Left lobe of liver (tissue), 2 donors: ENCODE measurements around the gene FGD4. TPM values are rescaled to one million over a fixed set of nuclear protein-coding genes. Genes with fewer than 3 reads are reported as not detected.

Source experiments
- ATAC-seq: fragments of 200-7000 bp; cut with Tn5 transposase; one replicate; pipeline ENCODE4 v1.9.1; 2020; ENCODE audit warnings: mild to moderate bottlenecking, moderate library complexity
- DNase-seq: peaks from one replicate; pipeline ENCODE4 v3.0.0-alpha.2; 2020; ENCODE audit warnings: low spot score
- total RNA-seq: library from RNA; stranded (reverse); gene quantifications from one replicate; pipeline ENCODE4 v1.2.1, GENCODE V29; 2021
- donor health status: DM: no; HTN: no; CAD: no; lungs with moderate emphysema.
- donor health status: DM: no; HTN: yes; CAD: no.

FGD4 gene
- total RNA-seq: 21.6 TPM

GRCh38 chr12:32399370-32400113 is at the start of gene FGD4:
Gene FGD4 (plus strand): TSS chr12:32399558.
- ATAC-seq (peak; percentile 93), DNase-seq (peak; percentile 97)

GRCh38 chr12:32353540-32353939 is 45.8 kb upstream of the FGD4 start:
- ATAC-seq: no peak
- DNase-seq: no peak

GRCh38 chr12:32357601-32358249 is 41.6 kb upstream of the FGD4 start:
- DNase-seq (no peak), ATAC-seq (no peak)

GRCh38 chr12:32360956-32361355 is 38.4 kb upstream of the FGD4 start:
- no peak for ATAC-seq
- no peak for DNase-seq

- DNase-seq: no peak
Observed at GRCh38 chr12:32362892-32363291, 36.5 kb upstream of the FGD4 start.

GRCh38 chr12:32365473-32366064 is 33.8 kb upstream of the FGD4 start:
- DNase-seq (peak; percentile 62), ATAC-seq (peak; percentile 94)

More at GRCh38 chr12:32362892-32363291, 36.5 kb upstream of the FGD4 start:
- ATAC-seq: no peak

GRCh38 chr12:32366714-32367113 is 32.6 kb upstream of the FGD4 start:
- peak; percentile 83 for ATAC-seq
- DNase-seq: no peak

GRCh38 chr12:32367381-32367780 is 32.0 kb upstream of the FGD4 start:
- DNase-seq (no peak), ATAC-seq (no peak)

- DNase-seq (no peak), ATAC-seq (no peak)
Observed at GRCh38 chr12:32369202-32369601, 30.2 kb upstream of the FGD4 start.

GRCh38 chr12:32377344-32378055 is 21.9 kb upstream of the FGD4 start:
- ATAC-seq (no peak), DNase-seq (no peak)

GRCh38 chr12:32379213-32379612 is 20.1 kb upstream of the FGD4 start:
- peak; percentile 73 for ATAC-seq
- DNase-seq: no peak

- no peak for ATAC-seq
- DNase-seq: no peak
Observed at GRCh38 chr12:32379667-32380066, 19.7 kb upstream of the FGD4 start.

- DNase-seq: no peak
- no peak for ATAC-seq
Observed at GRCh38 chr12:32382226-32382625, 17.1 kb upstream of the FGD4 start.

GRCh38 chr12:32390572-32391219 is 8.7 kb upstream of the FGD4 start:
- peak; percentile 42 for DNase-seq
- peak; percentile 86 for ATAC-seq

- ATAC-seq: no peak
Observed at GRCh38 chr12:32395026-32395425, 4.3 kb upstream of the FGD4 start.

GRCh38 chr12:32397696-32398095 is 1.7 kb upstream of the FGD4 start:
- no peak for ATAC-seq
- DNase-seq: no peak

More at GRCh38 chr12:32395026-32395425, 4.3 kb upstream of the FGD4 start:
- DNase-seq: no peak

GRCh38 chr12:32398181-32398580 is 1.2 kb upstream of the FGD4 start:
- no peak for ATAC-seq
- DNase-seq: no peak

GRCh38 chr12:32398816-32399369 is 465 bp upstream of the FGD4 start:
- ATAC-seq (no peak), DNase-seq (no peak)

GRCh38 chr12:32400114-32400672 is 835 bp downstream of the FGD4 start:
- ATAC-seq (peak; percentile 24), DNase-seq (no peak)

- ATAC-seq (no peak), DNase-seq (no peak)
Observed at GRCh38 chr12:32400866-32401265, 1.5 kb downstream of the FGD4 start.
